ENCODE data around the gene LHFPL6.

GRCh38 chr13:39310961-39311360 is 292.0 kb downstream of the LHFPL6 start:
- TF ChIP-seq CTCF (IDR thresholded peaks at IDR 0.05; ENCODE audit: borderline replicate concordance, extremely low read depth, low read length, poor library complexity, severe bottlenecking): no peak
- TF ChIP-seq EZH2 (IDR thresholded peaks at IDR 0.05; ENCODE audit: borderline replicate concordance, low read depth, low read length, severe bottlenecking): no peak
